ENCODE measurements around the gene SLC1A2.

Gene SLC1A2

GRCh38 chr11:35388061-35388460, 31.3 kb downstream of the SLC1A2 start:
- TF ChIP-seq, protein P1, sequence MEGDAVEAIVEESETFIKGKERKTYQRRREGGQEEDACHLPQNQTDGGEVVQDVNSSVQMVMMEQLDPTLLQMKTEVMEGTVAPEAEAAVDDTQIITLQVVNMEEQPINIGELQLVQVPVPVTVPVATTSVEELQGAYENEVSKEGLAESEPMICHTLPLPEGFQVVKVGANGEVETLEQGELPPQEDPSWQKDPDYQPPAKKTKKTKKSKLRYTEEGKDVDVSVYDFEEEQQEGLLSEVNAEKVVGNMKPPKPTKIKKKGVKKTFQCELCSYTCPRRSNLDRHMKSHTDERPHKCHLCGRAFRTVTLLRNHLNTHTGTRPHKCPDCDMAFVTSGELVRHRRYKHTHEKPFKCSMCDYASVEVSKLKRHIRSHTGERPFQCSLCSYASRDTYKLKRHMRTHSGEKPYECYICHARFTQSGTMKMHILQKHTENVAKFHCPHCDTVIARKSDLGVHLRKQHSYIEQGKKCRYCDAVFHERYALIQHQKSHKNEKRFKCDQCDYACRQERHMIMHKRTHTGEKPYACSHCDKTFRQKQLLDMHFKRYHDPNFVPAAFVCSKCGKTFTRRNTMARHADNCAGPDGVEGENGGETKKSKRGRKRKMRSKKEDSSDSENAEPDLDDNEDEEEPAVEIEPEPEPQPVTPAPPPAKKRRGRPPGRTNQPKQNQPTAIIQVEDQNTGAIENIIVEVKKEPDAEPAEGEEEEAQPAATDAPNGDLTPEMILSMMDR (IDR thresholded peaks at IDR 0.05; ENCODE audit: insufficient read depth, low read length, missing control alignments) = no peak
- ChIA-PET CTCF (interaction anchor here (0.9 to 10.9 kb wide), 4 partner anchors 390 to 801 kb away, joined by 3 to 204 read pairs (median 4); no protein-coding TSS in a partner anchor), POLR2A (no interaction called here)
- DNase-seq (ENCODE audit: low read depth, low spot score) = no peak
- no peak overlapping the region for H3K4me3 ChIP-seq (ENCODE audit: low read depth, low read length)

DNA sequence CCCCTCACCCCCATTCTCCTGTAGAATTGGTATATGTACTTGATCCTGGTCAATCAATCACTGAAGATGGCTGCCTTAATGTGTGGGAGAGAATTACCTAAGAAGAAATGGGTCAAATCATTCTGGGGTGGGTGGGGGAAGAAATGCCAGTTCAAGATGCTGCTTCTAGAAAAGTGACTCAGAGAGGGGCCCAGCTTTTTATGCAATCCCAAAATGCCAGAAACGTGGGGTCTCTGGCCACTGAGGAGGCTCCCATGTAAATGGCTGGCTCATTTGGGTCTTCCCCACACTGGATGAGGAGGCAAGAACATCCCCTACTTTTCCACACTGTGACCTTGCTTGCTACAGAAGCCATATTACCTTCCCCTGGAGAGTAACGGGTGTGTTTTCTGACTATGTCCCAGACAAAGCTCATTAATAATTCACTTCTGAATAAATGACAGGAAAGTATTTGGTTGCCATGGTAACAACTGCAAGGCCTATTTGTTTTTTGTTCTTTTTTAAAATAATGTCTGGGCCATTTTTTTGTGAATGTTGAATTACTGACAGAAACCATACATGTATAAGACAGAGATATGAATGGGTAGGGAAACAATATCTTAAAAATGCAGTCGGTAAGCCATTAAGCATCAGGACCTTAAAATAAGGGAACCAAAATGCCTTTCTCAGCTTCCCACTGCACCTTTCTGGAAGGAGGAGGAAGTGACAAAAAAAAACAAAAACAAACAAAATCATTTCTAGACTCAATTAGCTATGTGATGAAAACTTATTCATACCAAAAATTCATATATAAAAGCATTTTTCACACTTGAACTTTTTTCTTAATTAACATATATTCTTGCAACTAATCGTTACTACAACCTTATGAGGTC, 32.0 kb downstream of the SLC1A2 start:
- no peak overlapping the region for H3K4me3 ChIP-seq (ENCODE audit: low read depth, low read length)
- DNase-seq (ENCODE audit: low read depth, low spot score) = no peak
- POLR2A ChIA-PET = no interaction called here
- CTCF ChIA-PET = interaction anchor here (1.0 to 10.9 kb wide), 5 partner anchors 17 to 800 kb away, joined by 3 to 204 read pairs (median 4); no protein-coding TSS in a partner anchor
- TF ChIP-seq, protein P1 (IDR thresholded peaks at IDR 0.05; ENCODE audit: insufficient read depth, low read length, missing control alignments) = no peak

DNA sequence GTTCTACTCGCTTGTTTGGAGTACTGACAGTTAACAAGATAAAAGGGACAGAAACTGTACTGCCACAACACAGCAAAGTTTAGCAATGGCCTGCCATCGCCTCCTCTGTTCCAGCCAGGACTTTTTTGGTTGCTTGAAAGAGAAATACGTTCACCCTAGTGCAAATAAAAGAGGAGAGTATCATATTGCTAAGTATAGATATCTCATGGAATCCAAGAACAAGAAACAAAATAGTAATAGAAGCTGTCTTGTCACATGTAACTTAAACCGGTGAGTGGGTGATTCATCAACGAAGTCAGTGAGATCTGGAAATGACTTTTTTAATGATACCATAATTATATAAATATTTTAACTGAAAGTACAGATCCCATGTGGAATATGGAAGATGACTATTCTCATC, 35.4 kb downstream of the SLC1A2 start:
- POLR2A ChIA-PET = no interaction called here
- no peak for DNase-seq (ENCODE audit: low read depth, low spot score)
- H3K4me3 ChIP-seq (ENCODE audit: low read depth, low read length) = no peak overlapping the region
- TF ChIP-seq, protein P1 (IDR thresholded peaks at IDR 0.05; ENCODE audit: insufficient read depth, low read length, missing control alignments) = no peak
- CTCF ChIA-PET = no interaction called here

DNA sequence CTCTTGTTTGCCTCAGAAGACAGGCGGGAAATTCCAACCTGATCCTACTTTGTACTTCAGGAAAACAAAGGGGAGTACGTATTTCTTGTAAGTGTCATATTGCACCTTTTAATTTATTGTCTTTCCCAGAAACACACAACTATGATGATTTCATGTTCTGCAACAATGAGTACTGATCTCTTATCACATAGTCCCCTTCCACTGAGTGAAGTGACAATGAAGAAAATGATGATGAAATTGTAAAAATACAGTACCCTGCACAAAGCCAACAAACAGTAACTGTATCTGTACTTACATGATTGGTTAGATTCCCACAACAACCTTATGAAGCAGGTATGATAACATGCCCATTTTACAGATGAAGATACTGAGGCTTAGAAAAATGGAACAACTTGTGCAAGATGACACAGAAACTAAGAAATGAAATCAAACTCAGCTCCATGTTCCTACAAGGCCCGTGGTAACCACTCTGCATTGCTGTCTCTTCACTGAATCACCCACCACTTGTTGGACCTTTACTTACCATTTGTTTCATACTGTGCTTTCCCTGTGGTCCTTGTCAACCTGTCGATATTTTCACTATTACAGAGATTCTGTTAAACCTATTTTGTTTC, 37.5 kb downstream of the SLC1A2 start:
- TF ChIP-seq, protein P1 (IDR thresholded peaks at IDR 0.05; ENCODE audit: insufficient read depth, low read length, missing control alignments) = no peak
- ChIA-PET POLR2A (no interaction called here), CTCF (interaction anchor here (1.3 to 2.8 kb wide), 3 partner anchors 11 to 30 kb away, joined by 3 to 14 read pairs (median 9); no protein-coding TSS in a partner anchor)
- no peak for DNase-seq (ENCODE audit: low read depth, low spot score)
- H3K4me3 ChIP-seq (ENCODE audit: low read depth, low read length) = no peak overlapping the region

DNA sequence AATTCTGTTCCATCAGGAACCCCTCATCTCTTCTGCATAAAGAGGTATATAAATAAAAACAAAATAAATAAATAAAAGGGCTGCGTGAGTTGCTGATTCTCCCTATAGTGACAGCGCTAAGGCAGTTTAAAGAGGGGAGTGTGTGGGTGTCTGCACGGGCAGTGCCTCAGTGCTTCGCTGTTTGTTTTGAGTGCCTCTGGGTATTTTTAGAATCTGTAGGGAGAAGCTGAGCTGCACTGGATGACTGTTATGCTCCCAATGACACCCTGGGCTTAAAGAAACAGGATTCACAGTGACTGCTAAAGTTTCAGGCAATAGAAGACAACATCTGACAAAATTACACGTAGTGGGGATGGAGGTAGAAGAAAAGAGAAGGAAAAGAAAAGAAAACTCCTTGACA, 38.8 kb downstream of the SLC1A2 start:
- ChIA-PET POLR2A (no interaction called here), CTCF (interaction anchor here (0.7 to 2.8 kb wide), 5 partner anchors 9 to 454 kb away, joined by 3 to 14 read pairs (median 4); no protein-coding TSS in a partner anchor)

More for the DNA sequence above, 38.8 kb downstream of the SLC1A2 start:
- no peak overlapping the region for H3K4me3 ChIP-seq (ENCODE audit: low read depth, low read length)
- TF ChIP-seq, protein P1 (IDR thresholded peaks at IDR 0.05; ENCODE audit: insufficient read depth, low read length, missing control alignments) = no peak
- DNase-seq (ENCODE audit: low read depth, low spot score) = no peak
